Aortic smooth muscle cell (primary cell): Measurements from ENCODE around the gene SMOC1. TPM values are rescaled to one million over a fixed set of nuclear protein-coding genes. Genes with fewer than 3 reads are reported as not detected.

Experiments
- total RNA-seq: library from RNA; depleted of rRNA; stranded (reverse); fragments of >200 nt; gene quantifications from 2 replicates; pipeline ENCODE4 v1.2.3, GENCODE V29; 2014

The SMOC1 gene, protein sequence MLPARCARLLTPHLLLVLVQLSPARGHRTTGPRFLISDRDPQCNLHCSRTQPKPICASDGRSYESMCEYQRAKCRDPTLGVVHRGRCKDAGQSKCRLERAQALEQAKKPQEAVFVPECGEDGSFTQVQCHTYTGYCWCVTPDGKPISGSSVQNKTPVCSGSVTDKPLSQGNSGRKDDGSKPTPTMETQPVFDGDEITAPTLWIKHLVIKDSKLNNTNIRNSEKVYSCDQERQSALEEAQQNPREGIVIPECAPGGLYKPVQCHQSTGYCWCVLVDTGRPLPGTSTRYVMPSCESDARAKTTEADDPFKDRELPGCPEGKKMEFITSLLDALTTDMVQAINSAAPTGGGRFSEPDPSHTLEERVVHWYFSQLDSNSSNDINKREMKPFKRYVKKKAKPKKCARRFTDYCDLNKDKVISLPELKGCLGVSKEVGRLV
- total RNA-seq, result 0.19 and 0.40 TPM in 2 replicates

DNA sequence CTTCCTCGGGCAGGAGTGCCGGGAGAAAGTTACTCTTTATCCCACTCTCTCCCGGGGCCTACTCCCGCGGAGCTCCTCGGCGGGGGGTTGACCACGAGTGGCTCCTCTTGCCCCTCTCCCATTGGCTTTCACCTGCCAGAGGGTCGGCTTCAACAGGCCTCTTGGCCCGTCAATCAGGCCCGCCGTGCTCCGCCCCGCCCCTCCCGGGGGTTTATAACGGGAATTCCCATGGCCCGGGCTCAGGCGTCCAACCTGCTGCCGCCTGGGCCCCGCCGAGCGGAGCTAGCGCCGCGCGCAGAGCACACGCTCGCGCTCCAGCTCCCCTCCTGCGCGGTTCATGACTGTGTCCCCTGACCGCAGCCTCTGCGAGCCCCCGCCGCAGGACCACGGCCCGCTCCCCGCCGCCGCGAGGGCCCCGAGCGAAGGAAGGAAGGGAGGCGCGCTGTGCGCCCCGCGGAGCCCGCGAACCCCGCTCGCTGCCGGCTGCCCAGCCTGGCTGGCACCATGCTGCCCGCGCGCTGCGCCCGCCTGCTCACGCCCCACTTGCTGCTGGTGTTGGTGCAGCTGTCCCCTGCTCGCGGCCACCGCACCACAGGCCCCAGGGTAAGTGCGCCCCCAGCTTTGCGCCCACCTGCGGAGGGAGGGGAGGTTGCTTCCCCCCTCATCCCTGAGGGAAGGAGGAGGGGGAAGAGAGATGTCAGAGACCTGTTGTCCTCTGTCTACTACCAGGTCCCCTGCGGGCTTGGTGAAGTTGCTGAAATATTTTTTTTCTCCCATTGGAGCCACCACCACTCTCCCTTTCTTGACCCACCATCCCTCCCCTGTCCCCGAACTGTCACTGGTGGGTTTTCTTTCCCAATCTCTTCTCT, at the start of gene SMOC1:
Gene SMOC1 (plus strand): TSS at position 242 of the 869 bp plus-strand sequence. CDS start 263 bp downstream, at position 505.

Other genes starting within 250 kb of the SMOC1 start
- gene SRSF5, start 112.3 kb upstream of the SMOC1 start, total RNA-seq, result 135 and 173 TPM in 2 replicates
- not detected in 2 replicates for gene SLC10A1, start 82.2 kb upstream of the SMOC1 start, total RNA-seq